Ishikawa (cell line): Measurements from ENCODE around the gene PGBD4.

Experiments
- CEBPB ChIP-seq: IDR thresholded peaks from 2 replicates; pipeline ENCODE4 v1.6.1; 2012
- EGR1 ChIP-seq: IDR thresholded peaks from 2 replicates; pipeline ENCODE4 v1.6.1; 2012
- EP300 ChIP-seq: IDR thresholded peaks from 2 replicates; pipeline ENCODE4 v1.6.1; 2012; ENCODE audit warnings: borderline replicate concordance
- FOXM1 ChIP-seq: IDR thresholded peaks from 2 replicates; pipeline ENCODE4 v1.6.1; 2012; ENCODE audit warnings: low read depth, borderline replicate concordance
- NFIC ChIP-seq: IDR thresholded peaks from 2 replicates; pipeline ENCODE4 v1.6.1; 2012
- RAD21 ChIP-seq: IDR thresholded peaks from 2 replicates; pipeline ENCODE4 v1.6.1; 2012; ENCODE audit warnings: low read depth
- REST ChIP-seq: IDR thresholded peaks from 2 replicates; pipeline ENCODE4 v1.6.1; 2012; ENCODE audit warnings: low read depth, mild to moderate bottlenecking
- TAF1 ChIP-seq: IDR thresholded peaks from 2 replicates; pipeline ENCODE4 v1.6.1; 2012; ENCODE audit warnings: low read depth, mild to moderate bottlenecking
- TEAD4 ChIP-seq: IDR thresholded peaks from 2 replicates; pipeline ENCODE4 v1.6.1; 2012
- YY1 ChIP-seq: IDR thresholded peaks from 2 replicates; pipeline ENCODE4 v1.6.1; 2012; ENCODE audit warnings: low read depth
- ZBTB7A ChIP-seq: IDR thresholded peaks from 2 replicates; pipeline ENCODE4 v1.6.1; 2012; ENCODE audit warnings: low read depth
- TF ChIP-seq, protein P1 (sequence below): IDR thresholded peaks from 2 replicates; pipeline ENCODE4 v1.6.1; 2012
- TF ChIP-seq, protein P2 (sequence below): IDR thresholded peaks from 2 replicates; pipeline ENCODE4 v1.6.1; 2012

GRCh38 chr15:34126522-34126921, 24.6 kb downstream of the PGBD4 start:
- TF ChIP-seq, protein P1, sequence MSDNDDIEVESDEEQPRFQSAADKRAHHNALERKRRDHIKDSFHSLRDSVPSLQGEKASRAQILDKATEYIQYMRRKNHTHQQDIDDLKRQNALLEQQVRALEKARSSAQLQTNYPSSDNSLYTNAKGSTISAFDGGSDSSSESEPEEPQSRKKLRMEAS, result no peak
- TF ChIP-seq FOXM1 (no peak), TAF1 (no peak), RAD21 (no peak), TEAD4 (no peak), REST (no peak), EP300 (no peak), CEBPB (no peak), NFIC (no peak), ZBTB7A (no peak), EGR1 (no peak), YY1 (no peak)
- TF ChIP-seq, protein P2, sequence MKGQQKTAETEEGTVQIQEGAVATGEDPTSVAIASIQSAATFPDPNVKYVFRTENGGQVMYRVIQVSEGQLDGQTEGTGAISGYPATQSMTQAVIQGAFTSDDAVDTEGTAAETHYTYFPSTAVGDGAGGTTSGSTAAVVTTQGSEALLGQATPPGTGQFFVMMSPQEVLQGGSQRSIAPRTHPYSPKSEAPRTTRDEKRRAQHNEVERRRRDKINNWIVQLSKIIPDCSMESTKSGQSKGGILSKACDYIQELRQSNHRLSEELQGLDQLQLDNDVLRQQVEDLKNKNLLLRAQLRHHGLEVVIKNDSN, result no peak
